OCI-LY7 (cell line): Measurements from ENCODE around the gene AK5. TPM values are rescaled to one million over a fixed set of nuclear protein-coding genes. Genes with fewer than 3 reads are reported as not detected.

ENCODE experiments used
- BruUV-seq: library from RNA; stranded (reverse); fragments of 400-500 nt; replicated peaks from 2 replicates; lab custom pipeline; 2021; lab: Mats Ljungman, UMichigan
- CTCF ChIA-PET: fragments of 300-600 bp; sonication (Branson Sonifier 250); formaldehyde crosslinking; loops from one replicate; lab custom pipeline; 2022; ENCODE audit warnings: antibody characterized with exemption; ENCODE audit not compliant: unreplicated experiment; lab: Charles Lee
- POLR2A ChIA-PET: fragments of 300-600 bp; sonication (Branson Sonifier 250); formaldehyde crosslinking; loops from one replicate; lab custom pipeline; 2022; ENCODE audit warnings: antibody characterized with exemption; lab: Charles Lee
- DNase-seq: peaks from one replicate; pipeline ENCODE4 v3.0.0-alpha.2; 2015; ENCODE audit warnings: low spot score
- H2AFZ ChIP-seq: fragments of 200-600 bp; sonication (generic), shearing (Covaris generic); 2 replicates; pipeline ENCODE4 v1.6.1; 2014; ENCODE audit warnings: mild to moderate bottlenecking, antibody characterized with exemption, low read length, moderate library complexity
- H3K27ac ChIP-seq: fragments of 200-600 bp; sonication (generic); 2 replicates; pipeline ENCODE4 v1.5.1; 2014; ENCODE audit warnings: mixed run types, low read depth, mild to moderate bottlenecking, moderate library complexity, low read length, inconsistent platforms; ENCODE audit not compliant: poor library complexity, severe bottlenecking
- H3K36me3 ChIP-seq: fragments of 200-600 bp; sonication (generic); 2 replicates; pipeline ENCODE4 v1.6.1; 2014; ENCODE audit warnings: mild to moderate bottlenecking, antibody characterized with exemption, low read length, moderate library complexity, mixed read lengths; ENCODE audit not compliant: insufficient read depth
- H3K4me1 ChIP-seq: fragments of 200-600 bp; sonication (generic); 2 replicates; pipeline ENCODE4 v1.5.1; 2014; ENCODE audit warnings: mild to moderate bottlenecking, low read length; ENCODE audit not compliant: insufficient read depth, poor library complexity, severe bottlenecking
- H3K4me2 ChIP-seq: fragments of 200-600 bp; sonication (generic); 2 replicates; pipeline ENCODE4 v1.6.1; 2014; ENCODE audit warnings: mild to moderate bottlenecking, low read length
- H3K4me3 ChIP-seq: fragments of 200-600 bp; sonication (generic); 2 replicates; pipeline ENCODE4 v1.5.1; 2014; ENCODE audit warnings: mild to moderate bottlenecking, low read depth, low read length; ENCODE audit not compliant: poor library complexity, severe bottlenecking
- H3K79me2 ChIP-seq: fragments of 200-600 bp; sonication (generic); 2 replicates; pipeline ENCODE4 v1.6.1; 2016; ENCODE audit warnings: low read depth, mild to moderate bottlenecking, low read length, moderate library complexity, mixed read lengths; ENCODE audit not compliant: insufficient read depth
- H3K9me2 ChIP-seq: fragments of 200-600 bp; sonication (generic); 2 replicates; pipeline ENCODE4 v1.6.1; 2016; ENCODE audit warnings: mild to moderate bottlenecking, low read length, mixed read lengths; ENCODE audit not compliant: insufficient read depth
- H3K9me3 ChIP-seq: fragments of 200-600 bp; sonication (generic); 2 replicates; pipeline ENCODE4 v1.6.1; 2014; ENCODE audit warnings: mild to moderate bottlenecking, mixed run types, low read length, mixed read lengths
- H4K20me1 ChIP-seq: fragments of 200-600 bp; sonication (generic); 2 replicates; pipeline ENCODE4 v1.6.1; 2014; ENCODE audit warnings: mild to moderate bottlenecking, antibody characterized with exemption, low read length, moderate library complexity, mixed read lengths; ENCODE audit not compliant: insufficient read depth
- EZH2phosphoT487 ChIP-seq: fragments of 200-600 bp; sonication (generic); IDR thresholded peaks from 2 replicates; pipeline ENCODE4 v1.6.1; 2018; ENCODE audit warnings: low read depth, borderline replicate concordance, mild to moderate bottlenecking, mixed run types, antibody characterized with exemption, low read length, moderate library complexity, mixed read lengths
- intact Hi-C: fragments of 100-400 bp; cut with micrococcal nuclease; formaldehyde crosslinking; loops from one replicate; pipeline ENCODE4 v1.10.0; 2022; ENCODE audit not compliant: unreplicated experiment
- total RNA-seq, 2 experiments: library from RNA; depleted of rRNA in 1 of 2; stranded (reverse); fragments of >200 nt in 1 of 2; shearing (Covaris generic) in 1 of 2; gene quantifications; 2 replicates each; pipeline ENCODE4 v1.2.3, GENCODE V29; 2014 to 2022
- TF ChIP-seq, protein P1 (sequence below): fragments of 200-600 bp; sonication (generic); conservative IDR thresholded peaks from 2 replicates; pipeline ENCODE4 v1.5.1; 2014; ENCODE audit warnings: mild to moderate bottlenecking, antibody characterized with exemption, low read length, moderate library complexity, mixed read lengths

The AK5 gene
- total RNA-seq, 2 experiments from 2014 or later, result not detected

DNA sequence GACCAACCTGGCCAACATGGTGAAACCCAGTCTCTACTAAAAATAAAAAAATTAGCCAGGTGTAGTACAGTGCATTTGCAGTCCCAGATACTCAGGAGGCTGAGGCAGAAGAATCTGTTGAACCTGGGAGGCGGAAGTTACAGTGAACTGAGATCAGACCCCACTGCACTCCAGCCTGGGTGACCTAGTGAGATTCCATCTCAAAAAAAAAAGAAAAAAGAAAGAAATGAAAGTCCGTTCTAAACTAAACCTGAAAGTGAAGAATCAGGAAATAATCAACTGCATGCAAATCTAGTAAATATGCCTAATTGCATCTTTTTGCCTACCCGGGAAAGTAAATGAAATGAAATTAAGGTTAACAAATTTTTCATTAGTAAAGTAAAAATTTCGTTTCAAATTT is 301.1 kb downstream of the AK5 start:
- ChIA-PET CTCF (no interaction called here), POLR2A (no interaction called here)
- no TSS peak for BruUV-seq
- Histone ChIP-seq H3K27ac (no peak overlapping the region), H3K4me3 (no peak overlapping the region), H3K9me2 (no peaks in the 10 kb centered on the region), H3K36me3 (peaks cover 51% of the 10 kb centered on the region), H3K79me2 (no peaks in the 10 kb centered on the region; the same call in 1 of the 2 replicates), H2AFZ (no peak overlapping the region), H3K9me3 (no peaks in the 10 kb centered on the region), H3K4me2 (no peak overlapping the region), H4K20me1 (no peaks in the 10 kb centered on the region), H3K4me1 (peaks cover 10% of the 10 kb centered on the region)
- no peak for TF ChIP-seq EZH2phosphoT487
- TF ChIP-seq, protein P1, sequence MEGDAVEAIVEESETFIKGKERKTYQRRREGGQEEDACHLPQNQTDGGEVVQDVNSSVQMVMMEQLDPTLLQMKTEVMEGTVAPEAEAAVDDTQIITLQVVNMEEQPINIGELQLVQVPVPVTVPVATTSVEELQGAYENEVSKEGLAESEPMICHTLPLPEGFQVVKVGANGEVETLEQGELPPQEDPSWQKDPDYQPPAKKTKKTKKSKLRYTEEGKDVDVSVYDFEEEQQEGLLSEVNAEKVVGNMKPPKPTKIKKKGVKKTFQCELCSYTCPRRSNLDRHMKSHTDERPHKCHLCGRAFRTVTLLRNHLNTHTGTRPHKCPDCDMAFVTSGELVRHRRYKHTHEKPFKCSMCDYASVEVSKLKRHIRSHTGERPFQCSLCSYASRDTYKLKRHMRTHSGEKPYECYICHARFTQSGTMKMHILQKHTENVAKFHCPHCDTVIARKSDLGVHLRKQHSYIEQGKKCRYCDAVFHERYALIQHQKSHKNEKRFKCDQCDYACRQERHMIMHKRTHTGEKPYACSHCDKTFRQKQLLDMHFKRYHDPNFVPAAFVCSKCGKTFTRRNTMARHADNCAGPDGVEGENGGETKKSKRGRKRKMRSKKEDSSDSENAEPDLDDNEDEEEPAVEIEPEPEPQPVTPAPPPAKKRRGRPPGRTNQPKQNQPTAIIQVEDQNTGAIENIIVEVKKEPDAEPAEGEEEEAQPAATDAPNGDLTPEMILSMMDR, result no peak
- intact Hi-C loops, result no loop called here
- no peak for DNase-seq

DNA sequence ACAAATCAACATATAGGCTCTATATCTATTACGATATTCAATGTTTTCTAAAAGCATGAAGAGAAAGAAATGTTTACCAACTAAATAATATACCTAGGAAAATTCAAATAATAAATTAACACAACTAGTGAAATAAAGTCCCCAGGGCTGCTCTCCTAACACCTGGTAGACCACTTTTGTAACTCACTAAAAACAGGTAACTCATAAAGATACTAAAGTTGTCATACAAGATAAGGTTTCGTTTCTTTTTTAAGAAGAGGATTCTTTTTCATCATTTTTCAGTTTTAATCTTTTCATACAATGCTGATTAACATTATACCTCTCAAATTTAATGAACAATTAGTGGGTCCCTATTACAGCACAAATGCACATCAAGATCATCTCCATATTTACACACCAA is 301.7 kb downstream of the AK5 start:
- intact Hi-C loops, result no loop called here
- Histone ChIP-seq H2AFZ (no peak overlapping the region), H3K36me3 (peaks cover 50% of the 10 kb centered on the region), H3K79me2 (no peaks in the 10 kb centered on the region; the same call in 1 of the 2 replicates), H3K9me3 (no peaks in the 10 kb centered on the region), H3K9me2 (no peaks in the 10 kb centered on the region), H3K27ac (no peak overlapping the region), H3K4me2 (no peak overlapping the region), H4K20me1 (no peaks in the 10 kb centered on the region), H3K4me3 (no peak overlapping the region), H3K4me1 (peaks cover 10% of the 10 kb centered on the region)
- DNase-seq, result no peak
- no TSS peak for BruUV-seq
- TF ChIP-seq, protein P1, result no peak
- TF ChIP-seq EZH2phosphoT487, result no peak
- ChIA-PET CTCF (no interaction called here), POLR2A (no interaction called here)

DNA sequence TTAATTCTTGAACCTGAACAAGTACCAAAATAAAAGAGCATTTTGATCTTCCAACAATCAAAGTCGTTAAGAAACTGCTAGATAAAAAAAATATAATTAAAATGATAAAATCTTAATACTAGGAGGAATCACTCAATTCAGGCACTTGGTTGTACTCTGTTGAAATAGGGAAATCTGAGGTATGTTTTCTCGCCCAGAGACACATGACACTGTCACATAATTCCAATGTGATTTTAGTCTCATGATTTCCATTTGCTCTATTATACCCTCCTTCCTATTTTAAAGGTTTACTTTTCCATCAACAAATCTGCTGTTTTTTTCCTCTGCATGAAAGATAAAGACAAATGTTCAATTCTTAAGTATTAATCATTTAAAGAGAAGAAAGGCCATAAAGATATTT is 303.1 kb downstream of the AK5 start:
- no peak overlapping the region for H3K4me2 ChIP-seq
- H3K36me3 ChIP-seq, result peaks cover 35% of the 10 kb centered on the region
- H3K9me2 ChIP-seq, result no peaks in the 10 kb centered on the region
- no peak overlapping the region for H2AFZ ChIP-seq
- H4K20me1 ChIP-seq, result no peaks in the 10 kb centered on the region
- H3K79me2 ChIP-seq, result no peaks in the 10 kb centered on the region; the same call in 1 of the 2 replicates
- CTCF ChIA-PET, result no interaction called here
- intact Hi-C loops, result no loop called here
- H3K4me3 ChIP-seq, result no peak overlapping the region
- H3K27ac ChIP-seq, result no peak overlapping the region
- no peak for DNase-seq
- no peaks in the 10 kb centered on the region for H3K9me3 ChIP-seq
- BruUV-seq, result no TSS peak
- POLR2A ChIA-PET, result interaction anchor here (2.6 kb wide), 1 partner anchor 10 kb away, joined by 10 read pairs; no protein-coding TSS in a partner anchor
- H3K4me1 ChIP-seq, result peaks cover 10% of the 10 kb centered on the region
- TF ChIP-seq EZH2phosphoT487, result no peak
- TF ChIP-seq, protein P1, result no peak
